Measurements from ENCODE around the gene C3orf20. TPM values are rescaled to one million over a fixed set of nuclear protein-coding genes. Genes with fewer than 3 reads are reported as not detected.

Gene C3orf20
- total RNA-seq, result not detected
- long read RNA-seq, result 0 reads

GRCh38 chr3:14674841-14675240, at the start of gene C3orf20:
TSS of gene C3orf20 (plus strand) at chr3:14675141. CDS start at chr3:14682714, 7,573 bp downstream.
- intact Hi-C loops (cut with DNase I), result loop anchor here (2.0 kb wide), 1 partner anchor 104 kb away; no protein-coding TSS in a partner anchor
- ATAC-seq (no peak), DNase-seq (ENCODE audit: missing footprints) (no peak)

GRCh38 chr3:14625443-14625842, 49.5 kb upstream of the C3orf20 start:
- DNase-seq (ENCODE audit: missing footprints) (no peak), ATAC-seq (no peak)
- intact Hi-C loops (cut with DNase I), result no loop called here

- ATAC-seq, result no peak
Observed at GRCh38 chr3:14627815-14628214, 47.1 kb upstream of the C3orf20 start.

GRCh38 chr3:14628406-14628805, 46.5 kb upstream of the C3orf20 start:
- DNase-seq (ENCODE audit: missing footprints) (no peak), ATAC-seq (no peak)
- intact Hi-C loops (cut with DNase I), result no loop called here

More at GRCh38 chr3:14627815-14628214, 47.1 kb upstream of the C3orf20 start:
- intact Hi-C loops (cut with DNase I), result no loop called here
- DNase-seq (ENCODE audit: missing footprints), result no peak

- ATAC-seq, result no peak
- no peak for DNase-seq (ENCODE audit: missing footprints)
- intact Hi-C loops (cut with DNase I), result no loop called here
Observed at GRCh38 chr3:14630404-14631100, 44.4 kb upstream of the C3orf20 start.

- intact Hi-C loops (cut with DNase I), result no loop called here
- no peak for ATAC-seq
- DNase-seq (ENCODE audit: missing footprints), result no peak
Observed at GRCh38 chr3:14631101-14631497, 43.8 kb upstream of the C3orf20 start.

GRCh38 chr3:14631687-14632441, 43.1 kb upstream of the C3orf20 start:
- intact Hi-C loops (cut with DNase I), result no loop called here
- ATAC-seq (no peak), DNase-seq (ENCODE audit: missing footprints) (no peak)

GRCh38 chr3:14632442-14632930, 42.5 kb upstream of the C3orf20 start:
- DNase-seq (ENCODE audit: missing footprints) (no peak), ATAC-seq (no peak)
- intact Hi-C loops (cut with DNase I), result no loop called here

GRCh38 chr3:14633417-14633816, 41.5 kb upstream of the C3orf20 start:
- intact Hi-C loops (cut with DNase I), result no loop called here
- DNase-seq (ENCODE audit: missing footprints) (no peak), ATAC-seq (no peak)

GRCh38 chr3:14633819-14634424, 41.0 kb upstream of the C3orf20 start:
- intact Hi-C loops (cut with DNase I), result no loop called here
- DNase-seq (ENCODE audit: missing footprints), result peak; percentile 90
- peak; percentile 67 for ATAC-seq

GRCh38 chr3:14634763-14635400, 40.1 kb upstream of the C3orf20 start:
- ATAC-seq (no peak), DNase-seq (ENCODE audit: missing footprints) (no peak)
- intact Hi-C loops (cut with DNase I), result no loop called here

- ATAC-seq, result no peak
- no peak for DNase-seq (ENCODE audit: missing footprints)
- intact Hi-C loops (cut with DNase I), result no loop called here
Observed at GRCh38 chr3:14636496-14637087, 38.3 kb upstream of the C3orf20 start.

- no peak for ATAC-seq
- no peak for DNase-seq (ENCODE audit: missing footprints)
- intact Hi-C loops (cut with DNase I), result no loop called here
Observed at GRCh38 chr3:14640157-14640562, 34.8 kb upstream of the C3orf20 start.

GRCh38 chr3:14640734-14641133, 34.2 kb upstream of the C3orf20 start:
- intact Hi-C loops (cut with DNase I), result no loop called here
- DNase-seq (ENCODE audit: missing footprints) (no peak), ATAC-seq (no peak)

GRCh38 chr3:14641346-14641745, 33.6 kb upstream of the C3orf20 start:
- ATAC-seq (no peak), DNase-seq (ENCODE audit: missing footprints) (no peak)
- intact Hi-C loops (cut with DNase I), result no loop called here

- intact Hi-C loops (cut with DNase I), result no loop called here
- DNase-seq (ENCODE audit: missing footprints), result no peak
- no peak for ATAC-seq
Observed at GRCh38 chr3:14645453-14645852, 29.5 kb upstream of the C3orf20 start.

- DNase-seq (ENCODE audit: missing footprints) (no peak), ATAC-seq (no peak)
- intact Hi-C loops (cut with DNase I), result no loop called here
Observed at GRCh38 chr3:14646131-14646573, 28.8 kb upstream of the C3orf20 start.

- intact Hi-C loops (cut with DNase I), result no loop called here
- no peak for DNase-seq (ENCODE audit: missing footprints)
- ATAC-seq, result no peak
Observed at GRCh38 chr3:14646589-14647413, 28.1 kb upstream of the C3orf20 start.
